ENCODE measurements around the gene FAM120B.

Gene FAM120B

DNA sequence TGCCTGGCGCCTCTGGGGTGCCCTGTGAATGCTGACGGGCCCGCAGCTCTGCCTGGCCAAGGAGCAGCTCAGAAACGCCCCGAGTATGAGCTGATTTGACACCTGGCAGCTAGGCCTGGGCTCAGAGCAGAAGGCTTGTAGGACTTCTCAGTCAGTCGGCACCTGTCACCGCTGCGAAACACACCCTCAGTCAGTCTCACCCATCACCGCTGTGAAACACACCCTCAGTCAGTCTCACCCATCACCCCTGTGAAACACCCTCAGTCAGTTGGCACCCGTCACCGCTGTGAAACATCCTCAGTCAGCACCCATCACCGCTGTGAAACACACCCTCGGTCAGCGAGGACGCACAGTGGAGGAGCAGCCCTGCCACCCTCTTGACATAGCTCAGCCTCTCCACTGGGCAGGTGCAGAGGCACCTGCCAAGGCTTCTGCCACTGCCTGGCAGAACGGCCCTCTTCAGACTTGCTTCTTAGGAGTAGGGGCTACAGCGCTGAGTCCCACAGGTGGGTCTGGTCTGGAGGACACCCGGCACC, 137.6 kb downstream of the FAM120B start:
- Histone ChIP-seq H3K4me1 (ENCODE audit: control insufficient read depth, insufficient read depth, low read length) (peaks cover 1% of the 10 kb centered on the region; the same call in 1 of the 2 replicates), H3K4me3 (ENCODE audit: low read length) (no peak overlapping the region), H3K27me3 (ENCODE audit: control insufficient read depth, insufficient read depth, low read length) (no peaks in the 10 kb centered on the region), H3K9me3 (ENCODE audit: control insufficient read depth, insufficient read depth, low read length) (no peaks in the 10 kb centered on the region), H3K36me3 (ENCODE audit: control insufficient read depth, insufficient read depth, low read length) (no peaks in the 10 kb centered on the region), H3K27ac (ENCODE audit: low read length) (no peak overlapping the region)
- DNase-seq (ENCODE audit: low read depth, low spot score): no peak
- no CpG with 5 or more reads among the region's 18 CpGs for WGBS (ENCODE audit: insufficient coverage, insufficient read length)

DNA sequence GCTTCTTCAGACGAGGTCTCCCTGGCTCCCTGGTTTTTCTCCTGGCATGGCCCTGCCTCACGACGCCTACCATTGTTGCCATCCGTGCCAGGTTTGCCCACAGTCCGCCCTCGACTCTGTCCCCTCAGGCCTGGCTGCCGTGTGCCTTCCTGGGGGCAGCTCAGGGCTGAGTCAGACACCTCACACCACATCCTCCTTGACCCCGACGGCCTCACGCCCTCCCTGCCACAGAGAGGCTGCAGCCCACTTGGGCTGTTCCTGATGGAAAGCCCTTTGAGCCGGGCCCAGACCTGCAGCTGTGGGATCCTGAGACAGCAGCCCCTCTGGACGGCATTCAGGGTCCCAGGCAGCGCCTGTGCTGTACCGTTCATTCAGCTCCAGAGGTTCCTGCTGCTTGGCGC, 138.3 kb downstream of the FAM120B start:
- no CpG with 5 or more reads among the region's 15 CpGs for WGBS (ENCODE audit: insufficient coverage, insufficient read length)
- Histone ChIP-seq H3K27ac (ENCODE audit: low read length) (no peak overlapping the region), H3K36me3 (ENCODE audit: control insufficient read depth, insufficient read depth, low read length) (no peaks in the 10 kb centered on the region), H3K4me1 (ENCODE audit: control insufficient read depth, insufficient read depth, low read length) (peaks cover 1% of the 10 kb centered on the region; the same call in 1 of the 2 replicates), H3K9me3 (ENCODE audit: control insufficient read depth, insufficient read depth, low read length) (no peaks in the 10 kb centered on the region), H3K27me3 (ENCODE audit: control insufficient read depth, insufficient read depth, low read length) (no peaks in the 10 kb centered on the region), H3K4me3 (ENCODE audit: low read length) (no peak overlapping the region)
- no peak for DNase-seq (ENCODE audit: low read depth, low spot score)

DNA sequence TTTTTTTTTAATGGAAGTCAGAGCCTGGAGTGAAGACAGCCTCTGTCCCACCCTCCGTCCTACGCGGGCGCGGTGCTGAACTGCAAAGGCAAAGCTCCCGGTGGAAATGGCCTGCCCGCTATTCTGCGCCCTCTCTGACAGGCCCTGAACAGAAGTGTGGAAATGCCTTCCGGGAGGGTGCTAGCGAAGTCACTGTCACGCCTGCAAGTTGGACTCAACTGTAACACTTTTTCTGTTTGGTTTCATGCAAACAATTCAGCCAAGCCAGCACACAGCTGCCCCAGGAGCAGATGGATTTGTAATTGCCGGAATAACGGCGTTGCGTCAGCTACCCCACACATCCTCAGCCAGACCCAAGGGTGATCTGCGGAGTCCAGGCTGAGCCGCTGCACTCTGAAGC, 138.9 kb downstream of the FAM120B start:
- Histone ChIP-seq H3K4me1 (ENCODE audit: control insufficient read depth, insufficient read depth, low read length) (peaks cover 1% of the 10 kb centered on the region; the same call in 1 of the 2 replicates), H3K27me3 (ENCODE audit: control insufficient read depth, insufficient read depth, low read length) (no peaks in the 10 kb centered on the region), H3K27ac (ENCODE audit: low read length) (no peak overlapping the region), H3K4me3 (ENCODE audit: low read length) (no peak overlapping the region), H3K9me3 (ENCODE audit: control insufficient read depth, insufficient read depth, low read length) (no peaks in the 10 kb centered on the region), H3K36me3 (ENCODE audit: control insufficient read depth, insufficient read depth, low read length) (no peaks in the 10 kb centered on the region)
- WGBS (ENCODE audit: insufficient coverage, insufficient read length): no CpG with 5 or more reads among the region's 17 CpGs
- no peak for DNase-seq (ENCODE audit: low read depth, low spot score)

DNA sequence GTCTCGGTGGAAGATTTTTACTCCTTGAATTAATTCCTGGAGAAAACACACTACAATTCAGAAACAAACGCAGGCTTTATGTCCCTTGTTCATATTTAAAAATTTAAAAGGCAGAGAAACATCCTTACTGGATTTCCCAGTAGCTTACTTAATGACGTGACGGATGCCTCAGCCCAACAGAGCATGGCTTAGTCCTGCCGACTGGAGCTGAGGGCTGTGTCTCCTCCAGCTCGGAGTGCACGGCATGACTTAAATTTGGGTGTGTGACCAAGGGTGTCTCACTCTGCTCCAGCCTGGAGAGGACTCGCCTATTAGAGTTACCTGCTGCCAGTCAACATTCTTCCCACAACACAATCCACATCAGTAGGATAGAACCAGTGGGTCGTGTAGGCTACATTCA, 139.4 kb downstream of the FAM120B start:
- no peak overlapping the region for H3K4me3 ChIP-seq (ENCODE audit: low read length)
- no peaks in the 10 kb centered on the region for H3K36me3 ChIP-seq (ENCODE audit: control insufficient read depth, insufficient read depth, low read length)
- DNase-seq (ENCODE audit: low read depth, low spot score): no peak
- H3K27me3 ChIP-seq (ENCODE audit: control insufficient read depth, insufficient read depth, low read length): no peaks in the 10 kb centered on the region
- H3K9me3 ChIP-seq (ENCODE audit: control insufficient read depth, insufficient read depth, low read length): no peaks in the 10 kb centered on the region
- H3K4me1 ChIP-seq (ENCODE audit: control insufficient read depth, insufficient read depth, low read length): peaks cover 1% of the 10 kb centered on the region; the same call in 1 of the 2 replicates
- WGBS (ENCODE audit: insufficient coverage, insufficient read length): no CpG with 5 or more reads among the region's 9 CpGs
- no peak overlapping the region for H3K27ac ChIP-seq (ENCODE audit: low read length)

DNA sequence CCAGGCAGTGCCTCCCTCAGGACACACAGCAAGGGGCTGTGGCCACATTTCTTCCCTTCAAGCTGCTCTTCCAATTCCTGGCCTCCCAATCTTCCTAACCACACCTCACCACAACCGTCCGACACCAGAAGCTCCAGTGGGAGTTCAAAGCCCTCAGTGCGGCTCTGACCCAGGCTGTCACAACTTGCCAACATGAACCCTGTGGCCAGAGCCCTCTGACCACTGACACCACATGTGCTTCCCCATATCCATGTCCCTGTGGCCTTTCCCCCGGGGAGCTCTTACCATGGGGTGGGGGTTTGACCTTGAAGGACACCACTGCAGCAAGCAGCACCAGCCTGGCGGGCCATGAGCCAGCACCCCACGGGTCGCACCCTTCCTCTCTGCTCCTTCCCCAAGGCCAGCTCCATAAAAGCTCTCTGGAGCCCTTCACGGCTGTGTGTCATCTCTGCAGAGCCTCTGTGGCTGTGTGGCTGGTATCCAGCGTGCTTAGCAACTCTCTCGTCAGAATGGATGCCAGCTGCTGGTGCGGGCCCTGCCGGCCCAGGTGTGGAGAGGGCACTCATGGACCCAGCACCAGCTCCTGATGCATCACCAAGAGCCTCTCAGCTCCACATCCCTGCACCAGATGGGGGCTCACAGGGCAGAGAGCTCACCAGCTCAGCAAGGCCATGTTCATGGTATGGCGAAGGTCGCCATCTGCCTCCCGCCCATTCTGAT, 140.4 kb downstream of the FAM120B start:
- H3K27me3 ChIP-seq (ENCODE audit: control insufficient read depth, insufficient read depth, low read length): no peaks in the 10 kb centered on the region
- WGBS (ENCODE audit: insufficient coverage, insufficient read length): no CpG with 5 or more reads among the region's 15 CpGs
- DNase-seq (ENCODE audit: low read depth, low spot score): no peak
- no peak overlapping the region for H3K4me3 ChIP-seq (ENCODE audit: low read length)
- H3K36me3 ChIP-seq (ENCODE audit: control insufficient read depth, insufficient read depth, low read length): no peaks in the 10 kb centered on the region
- peaks cover 1% of the 10 kb centered on the region; the same call in 1 of the 2 replicates for H3K4me1 ChIP-seq (ENCODE audit: control insufficient read depth, insufficient read depth, low read length)
- no peaks in the 10 kb centered on the region for H3K9me3 ChIP-seq (ENCODE audit: control insufficient read depth, insufficient read depth, low read length)
- no peak overlapping the region for H3K27ac ChIP-seq (ENCODE audit: low read length)

DNA sequence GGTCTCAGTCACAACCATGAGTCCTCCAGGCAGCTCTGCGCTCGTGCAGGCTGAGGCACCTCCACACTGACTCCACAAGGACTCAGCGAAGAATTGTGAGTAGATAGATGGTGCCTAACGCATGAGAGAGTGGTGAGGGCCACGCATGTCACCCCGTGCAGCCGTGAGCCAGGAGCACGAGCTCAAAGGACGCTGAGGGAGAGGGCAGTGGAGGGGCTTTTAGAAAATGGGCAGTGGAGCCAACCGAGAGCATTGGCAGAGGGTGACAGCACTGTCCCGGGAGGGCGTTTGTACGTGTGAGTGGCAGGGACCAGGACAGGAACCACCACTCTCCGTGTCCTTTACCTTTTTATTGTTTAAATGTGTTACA, 141.0 kb downstream of the FAM120B start:
- no peaks in the 10 kb centered on the region for H3K36me3 ChIP-seq (ENCODE audit: control insufficient read depth, insufficient read depth, low read length)
- no peak for DNase-seq (ENCODE audit: low read depth, low spot score)
- H3K27me3 ChIP-seq (ENCODE audit: control insufficient read depth, insufficient read depth, low read length): no peaks in the 10 kb centered on the region
- no peak overlapping the region for H3K27ac ChIP-seq (ENCODE audit: low read length)
- H3K4me1 ChIP-seq (ENCODE audit: control insufficient read depth, insufficient read depth, low read length): peaks cover 1% of the 10 kb centered on the region; the same call in 1 of the 2 replicates
- H3K9me3 ChIP-seq (ENCODE audit: control insufficient read depth, insufficient read depth, low read length): no peaks in the 10 kb centered on the region
- WGBS (ENCODE audit: insufficient coverage, insufficient read length): no CpG with 5 or more reads among the region's 14 CpGs
- H3K4me3 ChIP-seq (ENCODE audit: low read length): no peak overlapping the region

DNA sequence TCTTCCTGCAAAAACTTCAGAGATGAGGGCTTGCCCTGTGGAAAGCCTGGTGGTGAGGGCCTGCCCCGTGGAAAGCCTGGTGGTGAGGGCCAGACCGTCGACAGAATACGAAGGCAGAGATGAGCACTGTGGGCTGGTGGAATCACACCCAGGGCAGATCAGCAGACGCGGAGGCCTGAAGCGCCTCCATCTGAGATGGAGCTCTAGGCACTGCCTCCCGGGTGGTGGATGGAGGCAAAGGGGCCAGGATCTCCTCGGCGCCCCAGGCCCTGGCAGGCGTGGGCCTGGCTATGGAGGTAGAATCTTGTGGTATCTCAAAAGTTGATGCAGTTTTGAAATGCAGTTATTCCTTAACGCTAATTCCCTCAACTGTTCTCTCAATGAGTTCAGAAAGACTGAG, 141.8 kb downstream of the FAM120B start:
- DNase-seq (ENCODE audit: low read depth, low spot score): no peak
- WGBS (ENCODE audit: insufficient coverage, insufficient read length): no CpG with 5 or more reads among the region's 12 CpGs
- Histone ChIP-seq H3K27me3 (ENCODE audit: control insufficient read depth, insufficient read depth, low read length) (no peaks in the 10 kb centered on the region), H3K27ac (ENCODE audit: low read length) (no peak overlapping the region), H3K36me3 (ENCODE audit: control insufficient read depth, insufficient read depth, low read length) (no peaks in the 10 kb centered on the region), H3K4me3 (ENCODE audit: low read length) (no peak overlapping the region), H3K9me3 (ENCODE audit: control insufficient read depth, insufficient read depth, low read length) (no peaks in the 10 kb centered on the region), H3K4me1 (ENCODE audit: control insufficient read depth, insufficient read depth, low read length) (no peaks in the 10 kb centered on the region)

DNA sequence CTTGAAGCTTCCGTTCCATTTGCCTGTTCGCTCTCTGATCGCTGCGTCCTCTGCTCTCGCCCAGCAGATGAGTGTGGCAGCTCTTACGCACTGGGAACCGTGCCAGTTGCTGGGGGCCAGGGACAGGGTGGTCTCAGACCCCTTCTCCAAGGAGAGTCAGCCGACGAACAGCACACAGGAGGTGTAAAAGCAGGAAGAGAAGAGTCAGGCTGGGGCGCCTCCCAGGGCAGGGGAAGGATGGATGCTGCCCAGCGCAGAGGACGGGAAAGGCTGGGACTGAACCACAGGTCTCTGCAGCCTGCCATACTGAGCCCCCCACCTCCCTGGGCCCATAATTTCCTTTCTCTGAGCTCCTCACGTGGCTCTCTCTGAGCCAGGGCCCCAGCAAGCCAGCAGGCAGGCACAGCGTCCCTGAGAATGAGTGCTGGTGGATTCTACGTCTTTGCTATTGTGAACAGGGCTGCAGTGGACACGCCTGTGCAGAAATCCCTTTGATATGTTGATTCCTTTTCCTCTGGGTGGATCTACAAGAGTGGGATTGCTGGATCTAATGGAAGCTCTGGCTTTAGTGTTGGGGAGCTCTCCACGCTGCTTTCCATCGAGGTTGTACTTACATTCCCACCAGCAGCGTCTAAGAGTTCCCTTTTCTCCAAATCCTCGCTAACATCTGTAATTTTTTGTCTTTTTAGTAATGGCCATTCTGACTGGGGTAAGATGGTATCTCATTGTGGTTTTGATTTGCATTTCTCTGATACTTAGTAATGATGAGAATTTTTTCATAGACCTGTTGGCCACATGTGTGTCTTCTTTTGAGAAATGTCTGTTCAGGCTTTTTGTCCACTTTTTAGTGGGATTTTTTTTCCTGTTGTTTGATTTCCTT, 142.4 kb downstream of the FAM120B start:
- H3K9me3 ChIP-seq (ENCODE audit: control insufficient read depth, insufficient read depth, low read length): no peaks in the 10 kb centered on the region
- no peaks in the 10 kb centered on the region for H3K27me3 ChIP-seq (ENCODE audit: control insufficient read depth, insufficient read depth, low read length)
- no peaks in the 10 kb centered on the region for H3K4me1 ChIP-seq (ENCODE audit: control insufficient read depth, insufficient read depth, low read length)
- no peak for DNase-seq (ENCODE audit: low read depth, low spot score)
- no peak overlapping the region for H3K27ac ChIP-seq (ENCODE audit: low read length)
- no peak overlapping the region for H3K4me3 ChIP-seq (ENCODE audit: low read length)
- no peaks in the 10 kb centered on the region for H3K36me3 ChIP-seq (ENCODE audit: control insufficient read depth, insufficient read depth, low read length)
- no CpG with 5 or more reads among the region's 20 CpGs for WGBS (ENCODE audit: insufficient coverage, insufficient read length)

DNA sequence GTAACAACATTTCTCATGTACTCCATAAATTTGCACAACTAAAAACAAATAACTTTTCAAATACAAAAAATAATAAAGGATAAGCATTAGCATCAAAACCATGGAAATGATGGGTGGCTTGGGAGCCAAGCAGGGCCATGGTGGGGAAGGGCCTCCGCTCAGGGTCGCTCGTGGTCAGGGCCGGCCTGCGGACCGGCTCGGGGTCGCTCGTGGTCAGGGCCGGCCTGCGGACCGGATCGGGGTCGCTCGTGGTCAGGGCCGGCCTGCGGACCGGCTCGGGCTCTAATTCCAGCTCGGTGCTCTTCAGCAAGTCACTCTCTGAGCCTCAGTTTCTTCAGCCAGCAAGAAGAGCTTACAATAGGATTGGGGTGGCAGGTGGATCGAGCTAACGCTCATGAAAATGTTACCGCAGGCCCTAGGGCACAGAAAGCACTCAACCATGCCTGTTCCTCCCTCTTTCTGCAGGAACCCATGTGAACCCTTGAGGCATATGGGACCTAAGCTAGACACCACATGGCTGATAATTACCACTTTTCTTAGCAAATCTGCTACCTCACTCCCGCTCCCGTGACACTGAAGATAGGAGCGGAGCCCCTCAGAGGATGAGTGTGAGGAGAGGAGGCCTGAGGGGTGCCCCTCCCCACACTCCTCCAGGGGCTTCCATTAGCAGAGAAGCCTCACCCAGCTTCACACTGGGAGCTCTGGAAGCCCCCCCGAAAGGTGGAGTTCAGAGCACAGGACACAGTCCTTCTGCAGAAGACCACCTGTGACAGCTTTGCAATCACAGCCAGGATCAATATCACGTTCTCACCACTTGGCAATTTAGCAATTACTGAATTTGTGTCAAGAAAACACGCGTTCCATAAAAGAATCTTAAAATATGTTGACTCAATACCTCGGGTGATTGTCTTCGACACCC, 143.5 kb downstream of the FAM120B start:
- no peaks in the 10 kb centered on the region for H3K9me3 ChIP-seq (ENCODE audit: control insufficient read depth, insufficient read depth, low read length)
- WGBS (ENCODE audit: insufficient coverage, insufficient read length): no CpG with 5 or more reads among the region's 32 CpGs
- DNase-seq (ENCODE audit: low read depth, low spot score): no peak
- H3K27me3 ChIP-seq (ENCODE audit: control insufficient read depth, insufficient read depth, low read length): no peaks in the 10 kb centered on the region
- no peaks in the 10 kb centered on the region for H3K36me3 ChIP-seq (ENCODE audit: control insufficient read depth, insufficient read depth, low read length)
- H3K4me1 ChIP-seq (ENCODE audit: control insufficient read depth, insufficient read depth, low read length): peaks cover 1% of the 10 kb centered on the region; the same call in 1 of the 2 replicates
- no peak overlapping the region for H3K4me3 ChIP-seq (ENCODE audit: low read length)
- no peak overlapping the region for H3K27ac ChIP-seq (ENCODE audit: low read length)
